GM23338 (cell line): ENCODE results near the gene CORO7. TPM values are rescaled to one million over a fixed set of nuclear protein-coding genes. Genes with fewer than 3 reads are reported as not detected.

Experiments
- ATAC-seq: fragments of 200-7000 bp; cut with Tn5 transposase; 3 replicates; pipeline ENCODE4 v1.9.1; 2020
- DNase-seq: peaks from one replicate; pipeline ENCODE4 v3.0.0-alpha.2; 2015; ENCODE audit warnings: low spot score
- H2AFZ ChIP-seq: fragments of 200-600 bp; sonication (generic); 2 replicates; pipeline ENCODE4 v1.8.0; 2016; ENCODE audit warnings: antibody characterized with exemption, mild to moderate bottlenecking, moderate library complexity
- H3F3A ChIP-seq: fragments of 200-600 bp; sonication (generic); replicated peaks from 2 replicates; pipeline ENCODE4 v1.8.0; 2017; ENCODE audit warnings: antibody characterized with exemption, mixed run types, low read depth
- H3K27ac ChIP-seq: fragments of 200-600 bp; sonication (generic); 2 replicates; pipeline ENCODE4 v1.6.1; 2016; ENCODE audit warnings: low read depth
- H3K27me3 ChIP-seq: fragments of 200-600 bp; sonication (generic); 2 replicates; pipeline ENCODE4 v1.8.0; 2016; ENCODE audit warnings: mild to moderate bottlenecking, mixed run types, moderate library complexity; ENCODE audit not compliant: insufficient read depth
- H3K36me3 ChIP-seq: fragments of 200-600 bp; sonication (generic); 2 replicates; pipeline ENCODE4 v1.8.0; 2016; ENCODE audit warnings: mild to moderate bottlenecking; ENCODE audit not compliant: insufficient read depth
- H3K4me1 ChIP-seq: fragments of 200-600 bp; sonication (generic); 2 replicates; pipeline ENCODE4 v1.8.0; 2016; ENCODE audit warnings: mild to moderate bottlenecking, moderate library complexity; ENCODE audit not compliant: insufficient read depth
- H3K4me2 ChIP-seq: fragments of 200-600 bp; sonication (generic); 2 replicates; pipeline ENCODE4 v1.7.1; 2017; ENCODE audit warnings: mixed run types
- H3K4me3 ChIP-seq: fragments of 200-600 bp; sonication (generic); 2 replicates; pipeline ENCODE4 v1.6.1; 2016; ENCODE audit warnings: mixed run types
- H3K79me2 ChIP-seq: fragments of 200-600 bp; sonication (generic); replicated peaks from 2 replicates; pipeline ENCODE4 v1.8.0; 2017; ENCODE audit warnings: mild to moderate bottlenecking; ENCODE audit not compliant: insufficient read depth
- H3K9me2 ChIP-seq: fragments of 200-600 bp; sonication (generic); 2 replicates; pipeline ENCODE4 v1.8.0; 2017; ENCODE audit not compliant: insufficient read depth
- H4K20me1 ChIP-seq: fragments of 200-600 bp; sonication (generic); replicated peaks from 2 replicates; pipeline ENCODE4 v1.8.0; 2017; ENCODE audit warnings: mild to moderate bottlenecking; ENCODE audit not compliant: insufficient read depth
- H3K27ac Mint-ChIP-seq: 2 replicates; pipeline ENCODE4 v1.8.0; 2020; ENCODE audit warnings: inconsistent platforms, mild to moderate bottlenecking, moderate library complexity, mixed read lengths
- H3K27me3 Mint-ChIP-seq: 3 replicates; pipeline ENCODE4 v1.8.0; 2022; ENCODE audit warnings: low read depth, mild to moderate bottlenecking, moderate library complexity, mixed read lengths, inconsistent platforms; ENCODE audit not compliant: insufficient read depth, poor library complexity
- H3K36me3 Mint-ChIP-seq: 3 replicates; pipeline ENCODE4 v1.8.0; 2021; ENCODE audit warnings: low read depth, mild to moderate bottlenecking, inconsistent platforms, moderate library complexity, mixed read lengths
- H3K4me1 Mint-ChIP-seq: 3 replicates; pipeline ENCODE4 v1.8.0; 2020; ENCODE audit warnings: mild to moderate bottlenecking, inconsistent platforms, mixed read lengths
- H3K4me3 Mint-ChIP-seq: 3 replicates; pipeline ENCODE4 v1.8.0; 2021; ENCODE audit warnings: moderate library complexity, mild to moderate bottlenecking, inconsistent platforms, mixed read lengths
- H3K9me3 Mint-ChIP-seq: 3 replicates; pipeline ENCODE4 v1.8.0; 2020; ENCODE audit warnings: moderate library complexity, mild to moderate bottlenecking, inconsistent platforms, mixed read lengths
- CREB1 ChIP-seq: fragments of 250-450 bp; sonication (Bioruptor Pico); IDR thresholded peaks from 2 replicates; pipeline ENCODE4 v1.5.0; 2020; ENCODE audit warnings: low read depth, mild to moderate bottlenecking, moderate library complexity
- EZH2 ChIP-seq: fragments of 200-600 bp; sonication (generic); IDR thresholded peaks from one replicate; pipeline ENCODE4 v1.8.0; 2017; ENCODE audit warnings: antibody characterized with exemption, mild to moderate bottlenecking, low read depth; ENCODE audit not compliant: unreplicated experiment
- JUNB ChIP-seq: IDR thresholded peaks from one replicate; pipeline ENCODE4 v1.6.1; 2016; ENCODE audit warnings: antibody characterized with exemption; ENCODE audit not compliant: unreplicated experiment
- NANOG ChIP-seq: IDR thresholded peaks from 2 replicates; pipeline ENCODE4 v1.6.1; 2016; ENCODE audit warnings: antibody characterized with exemption, borderline replicate concordance
- POLR2AphosphoS5 ChIP-seq: IDR thresholded peaks from 2 replicates; pipeline ENCODE4 v1.6.1; 2016; ENCODE audit warnings: antibody characterized with exemption, low read depth
- STAT1 ChIP-seq: IDR thresholded peaks from one replicate; pipeline ENCODE4 v1.6.1; 2016; ENCODE audit warnings: antibody characterized with exemption; ENCODE audit not compliant: unreplicated experiment
- ZNF114 ChIP-seq: fragments of 250-450 bp; sonication (Bioruptor Pico); IDR thresholded peaks from 2 replicates; pipeline ENCODE4 v1.5.0; 2020; ENCODE audit warnings: mild to moderate bottlenecking, moderate library complexity
- ZNF331 ChIP-seq: fragments of 250-450 bp; sonication (Bioruptor Pico); IDR thresholded peaks from 2 replicates; pipeline ENCODE4 v1.5.0; 2020; ENCODE audit warnings: low read depth, mild to moderate bottlenecking, moderate library complexity
- polyA plus RNA-seq: library from polyadenylated mRNA; unstranded; fragments of >200 nt; fragmentation: Nextera tagmentation; extraction: Ambion mirVana; gene quantifications from 2 replicates; pipeline ENCODE4 v1.2.1, GENCODE V29; 2016
- total RNA-seq: library from RNA; depleted of rRNA; stranded (reverse); fragments of >200 nt; shearing (Covaris generic); gene quantifications from 2 replicates; pipeline ENCODE4 v1.2.3, GENCODE V29; 2014
- TF ChIP-seq, protein P1 (sequence below), 2 experiments: fragments of 200-600 bp in 1 of 2; sonication (generic) in 1 of 2; conservative IDR thresholded peaks; 2 replicates each; pipeline versions ENCODE4 v1.5.1 to v1.6.1; 2016 to 2017; ENCODE audit warnings: antibody characterized with exemption in 2 of 2, low read depth in 2 of 2, mild to moderate bottlenecking in 2 of 2, moderate library complexity in 1 of 2
- TF ChIP-seq, protein P2 (sequence below): IDR thresholded peaks from 2 replicates; pipeline ENCODE4 v1.6.1; 2016; ENCODE audit warnings: antibody characterized with exemption

Gene CORO7
- total and polyA plus RNA-seq, 2 experiments from 2014 or later, result 14.2 to 46.4 TPM

DNA sequence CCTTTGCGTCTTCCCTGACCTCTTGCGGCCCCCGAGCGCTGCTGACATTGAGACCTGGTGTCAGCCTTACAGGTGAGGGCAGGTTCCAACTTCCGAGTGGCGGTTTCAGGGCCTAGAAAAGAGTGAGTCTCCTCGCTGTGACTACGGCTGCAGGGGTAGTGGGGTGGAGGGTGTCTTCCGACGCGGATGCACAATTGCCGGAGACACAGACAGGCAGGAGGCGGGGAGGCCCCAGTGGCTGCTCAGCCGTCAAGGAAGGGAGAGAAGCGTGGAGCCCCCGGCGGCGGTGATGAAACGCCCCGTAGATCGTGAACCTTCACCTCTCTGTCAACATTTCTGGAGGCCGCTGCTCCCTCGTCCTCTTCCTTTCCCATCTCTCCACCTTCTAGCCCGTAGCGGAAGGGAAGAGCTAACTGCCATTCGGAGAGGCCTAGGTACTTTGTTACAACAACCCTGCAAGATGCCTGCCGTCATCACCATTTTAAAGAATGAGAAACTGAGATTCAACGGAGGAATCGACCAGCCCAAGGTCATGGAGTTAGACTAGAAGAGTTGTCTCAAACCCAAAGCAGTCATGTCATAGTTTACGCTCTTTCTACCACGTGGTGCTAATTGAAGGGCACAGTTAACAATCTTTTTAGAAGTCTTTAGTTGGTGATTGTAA lies 9.8 kb upstream of the CORO7 start:
- Mint-ChIP-seq H3K4me1 (peaks cover 16% of the 10 kb centered on the region), H3K27ac (peak overlapping the region; percentile 97), H3K4me3 (peak overlapping the region; percentile 97), H3K9me3 (no peaks in the 10 kb centered on the region), H3K36me3 (peaks cover 12% of the 10 kb centered on the region), H3K27me3 (peaks cover 11% of the 10 kb centered on the region)
- Histone ChIP-seq H2AFZ (peak overlapping the region; percentile 93), H3K4me1 (peaks cover 16% of the 10 kb centered on the region), H3K4me3 (peak overlapping the region; percentile 67), H3K4me2 (peak overlapping the region; percentile 96), H3K36me3 (no peaks in the 10 kb centered on the region; the same call in 1 of the 2 replicates), H4K20me1 (peaks cover 6% of the 10 kb centered on the region), H3K27me3 (no peaks in the 10 kb centered on the region), H3F3A (0 out of 2 replicates have a peak, but pooled peaks cover 4% of the 10 kb centered on the region), H3K9me2 (no peaks in the 10 kb centered on the region), H3K27ac (peak overlapping the region; percentile 95), H3K79me2 (peaks cover 47% of the 10 kb centered on the region)
- TF ChIP-seq STAT1 (no peak), EZH2 (no peak), JUNB (no peak), CREB1 (CRISPR knock-in tag) (no peak), POLR2AphosphoS5 (no peak), NANOG (no peak), ZNF331 (CRISPR knock-in tag) (no peak), ZNF114 (CRISPR knock-in tag) (no peak)
- TF ChIP-seq, protein P1, sequence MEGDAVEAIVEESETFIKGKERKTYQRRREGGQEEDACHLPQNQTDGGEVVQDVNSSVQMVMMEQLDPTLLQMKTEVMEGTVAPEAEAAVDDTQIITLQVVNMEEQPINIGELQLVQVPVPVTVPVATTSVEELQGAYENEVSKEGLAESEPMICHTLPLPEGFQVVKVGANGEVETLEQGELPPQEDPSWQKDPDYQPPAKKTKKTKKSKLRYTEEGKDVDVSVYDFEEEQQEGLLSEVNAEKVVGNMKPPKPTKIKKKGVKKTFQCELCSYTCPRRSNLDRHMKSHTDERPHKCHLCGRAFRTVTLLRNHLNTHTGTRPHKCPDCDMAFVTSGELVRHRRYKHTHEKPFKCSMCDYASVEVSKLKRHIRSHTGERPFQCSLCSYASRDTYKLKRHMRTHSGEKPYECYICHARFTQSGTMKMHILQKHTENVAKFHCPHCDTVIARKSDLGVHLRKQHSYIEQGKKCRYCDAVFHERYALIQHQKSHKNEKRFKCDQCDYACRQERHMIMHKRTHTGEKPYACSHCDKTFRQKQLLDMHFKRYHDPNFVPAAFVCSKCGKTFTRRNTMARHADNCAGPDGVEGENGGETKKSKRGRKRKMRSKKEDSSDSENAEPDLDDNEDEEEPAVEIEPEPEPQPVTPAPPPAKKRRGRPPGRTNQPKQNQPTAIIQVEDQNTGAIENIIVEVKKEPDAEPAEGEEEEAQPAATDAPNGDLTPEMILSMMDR (conservative IDR thresholded peaks at IDR 0.05; ENCODE audit: low read depth in 2 of 2), result no peak
- TF ChIP-seq, protein P2, sequence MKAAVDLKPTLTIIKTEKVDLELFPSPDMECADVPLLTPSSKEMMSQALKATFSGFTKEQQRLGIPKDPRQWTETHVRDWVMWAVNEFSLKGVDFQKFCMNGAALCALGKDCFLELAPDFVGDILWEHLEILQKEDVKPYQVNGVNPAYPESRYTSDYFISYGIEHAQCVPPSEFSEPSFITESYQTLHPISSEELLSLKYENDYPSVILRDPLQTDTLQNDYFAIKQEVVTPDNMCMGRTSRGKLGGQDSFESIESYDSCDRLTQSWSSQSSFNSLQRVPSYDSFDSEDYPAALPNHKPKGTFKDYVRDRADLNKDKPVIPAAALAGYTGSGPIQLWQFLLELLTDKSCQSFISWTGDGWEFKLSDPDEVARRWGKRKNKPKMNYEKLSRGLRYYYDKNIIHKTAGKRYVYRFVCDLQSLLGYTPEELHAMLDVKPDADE, result no peak
- ATAC-seq, result peak; percentile 28
- DNase-seq, result peak; percentile 54

DNA sequence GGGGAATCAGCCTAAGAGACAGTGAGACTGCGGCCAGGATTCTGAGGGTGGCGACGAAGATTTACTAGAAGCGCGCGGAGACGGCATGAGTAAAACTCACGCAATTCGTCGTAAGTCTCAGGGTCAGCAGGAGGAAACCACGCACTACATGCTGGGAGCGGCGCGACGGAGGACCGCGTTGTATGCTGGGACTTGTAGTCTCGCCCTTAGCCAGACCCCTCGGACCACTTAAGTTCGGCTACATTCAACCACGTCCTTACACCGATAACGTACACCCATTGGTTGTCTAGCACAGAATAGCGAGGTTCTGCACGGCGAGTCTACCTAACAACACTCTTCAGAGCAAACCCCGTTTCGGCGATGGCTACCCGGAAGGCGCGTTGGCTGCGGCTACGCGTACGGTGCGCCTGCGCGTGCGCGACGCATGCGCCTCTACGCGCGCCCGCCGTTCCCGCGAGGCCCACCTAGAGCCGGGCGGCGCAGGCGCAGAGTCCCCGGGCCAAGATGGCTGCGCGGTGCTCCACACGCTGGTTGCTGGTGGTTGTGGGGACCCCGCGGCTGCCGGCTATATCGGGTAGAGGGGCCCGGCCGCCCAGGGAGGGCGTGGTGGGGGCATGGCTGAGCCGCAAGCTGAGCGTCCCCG lies 9.1 kb upstream of the CORO7 start, which contains the start of gene DNAJA3:
Gene DNAJA3, plus strand, starts transcription at position 491 of the 643 bp plus-strand sequence. Its CDS starts 14 bp downstream, at position 505.
- Mint-ChIP-seq H3K27ac (peak within 1 kb of the TSS; percentile 99), H3K36me3 (peaks cover 10% of the 10 kb centered on the region), H3K4me3 (peak within 1 kb of the TSS; percentile 97), H3K4me1 (peaks cover 16% of the 10 kb centered on the region), H3K27me3 (peaks cover 11% of the 10 kb centered on the region), H3K9me3 (no peaks in the 10 kb centered on the region)
- H3K4me1 ChIP-seq, result peaks cover 16% of the 10 kb centered on the region
- H3K27ac ChIP-seq, result peak within 1 kb of the TSS; percentile 95
- H3K79me2 ChIP-seq, result peaks cover 46% of the 10 kb centered on the region
- peaks cover 5% of the 10 kb centered on the region for H4K20me1 ChIP-seq
- ATAC-seq, result peak; percentile 92
- H3K4me2 ChIP-seq, result peak within 1 kb of the TSS; percentile 96
- no peaks in the 10 kb centered on the region for H3K9me2 ChIP-seq
- peak within 1 kb of the TSS; percentile 93 for H2AFZ ChIP-seq
- H3K27me3 ChIP-seq, result no peaks in the 10 kb centered on the region
- 0 out of 2 replicates have a peak, but pooled peaks cover 4% of the 10 kb centered on the region for H3F3A ChIP-seq
- peak; percentile 93 for DNase-seq
- H3K4me3 ChIP-seq, result peak within 1 kb of the TSS; percentile 67
- H3K36me3 ChIP-seq, result no peaks in the 10 kb centered on the region
- TF ChIP-seq POLR2AphosphoS5, result peak; percentile 92
- peak; percentile 80 for TF ChIP-seq CREB1 (CRISPR knock-in tag)
- TF ChIP-seq, protein P2, result peak; percentile 89
